HepG2 (cell line): Measurements from ENCODE around the gene MTARC1. TPM values are rescaled to one million over a fixed set of nuclear protein-coding genes. Genes with fewer than 3 reads are reported as not detected.
A peak's percentile ranks its signal among the peaks of the same experiment; 100 is the strongest.

ENCODE experiments used
- CHD2 ChIP-seq: IDR thresholded peaks from 2 replicates; pipeline ENCODE4 v1.6.1; 2011; ENCODE audit warnings: low read depth, low read length, improper control_type of control experiment
- DNMT1 ChIP-seq: sonication (generic); formaldehyde crosslinking; IDR thresholded peaks from 2 replicates; pipeline ENCODE4 v1.5.1; 2020; ENCODE audit warnings: mild to moderate bottlenecking, missing genetic modification reagents
- DNMT3B ChIP-seq: conservative IDR thresholded peaks from 2 replicates; pipeline ENCODE4 v1.6.1; 2016; ENCODE audit warnings: missing biosample characterization, control low read depth
- ETV6 ChIP-seq: sonication (generic); formaldehyde crosslinking; conservative IDR thresholded peaks from 2 replicates; pipeline ENCODE4 v1.4.0; 2020; ENCODE audit warnings: missing genetic modification reagents
- ISL2 ChIP-seq: sonication (generic); formaldehyde crosslinking; IDR thresholded peaks from 2 replicates; pipeline ENCODE4 v1.5.0; 2020; ENCODE audit warnings: missing genetic modification reagents
- MZF1 ChIP-seq: sonication (generic); formaldehyde crosslinking; IDR thresholded peaks from 2 replicates; pipeline ENCODE4 v1.8.1; 2023; ENCODE audit warnings: mild to moderate bottlenecking, missing genetic modification reagents, borderline replicate concordance
- NFYC ChIP-seq: IDR thresholded peaks from 2 replicates; pipeline ENCODE4 v1.6.1; 2016; ENCODE audit warnings: missing genetic modification reagents, missing compliant biosample characterization
- RAD21 ChIP-seq: fragments of 450-650 bp; formaldehyde crosslinking; IDR thresholded peaks from 2 replicates; pipeline ENCODE4 v1.5.0; 2020; ENCODE audit warnings: mild to moderate bottlenecking
- RARG ChIP-seq: sonication (generic); formaldehyde crosslinking; IDR thresholded peaks from 2 replicates; pipeline ENCODE4 v1.4.0; 2020; ENCODE audit warnings: low read depth, mild to moderate bottlenecking, missing genetic modification reagents
- RFX1 ChIP-seq: fragments of 450-650 bp; IDR thresholded peaks from 2 replicates; pipeline ENCODE4 v1.6.1; 2017
- RNF2 ChIP-seq: fragments of 450-650 bp; conservative IDR thresholded peaks from 2 replicates; pipeline ENCODE4 v1.6.1; 2016; ENCODE audit warnings: low read depth
- SIN3A ChIP-seq: IDR thresholded peaks from 2 replicates; pipeline ENCODE4 v1.6.1; 2011; ENCODE audit warnings: low read depth, mild to moderate bottlenecking, control low read depth, low read length, borderline replicate concordance
- SRSF4 ChIP-seq: fragments of 200-400 bp; formaldehyde crosslinking; IDR thresholded peaks from one replicate; pipeline ENCODE4 v1.6.1; 2018; ENCODE audit warnings: mild to moderate bottlenecking, low read depth, low read length, moderate library complexity; ENCODE audit not compliant: poor library complexity, severe bottlenecking
- ZFP37 ChIP-seq: sonication (generic); formaldehyde crosslinking; IDR thresholded peaks from 2 replicates; pipeline ENCODE4 v1.4.0; 2020; ENCODE audit warnings: missing genetic modification reagents, borderline replicate concordance
- ZNF136 ChIP-seq: sonication (generic); formaldehyde crosslinking; IDR thresholded peaks from 2 replicates; pipeline ENCODE4 v1.8.1; 2022; ENCODE audit warnings: low read depth, mild to moderate bottlenecking, moderate library complexity, missing genetic modification reagents
- ZNF20 ChIP-seq: sonication (generic); formaldehyde crosslinking; IDR thresholded peaks from 2 replicates; pipeline ENCODE4 v1.4.0; 2020; ENCODE audit warnings: mild to moderate bottlenecking, moderate library complexity, missing genetic modification reagents
- ZNF256 ChIP-seq: sonication (generic); formaldehyde crosslinking; conservative IDR thresholded peaks from 2 replicates; pipeline ENCODE4 v1.4.0; 2020; ENCODE audit warnings: missing genetic modification reagents
- ZNF337 ChIP-seq: sonication (generic); formaldehyde crosslinking; IDR thresholded peaks from 2 replicates; pipeline ENCODE4 v1.5.1; 2020; ENCODE audit warnings: missing genetic modification reagents, low read depth, mild to moderate bottlenecking, borderline replicate concordance
- ZNF709 ChIP-seq: sonication (generic); formaldehyde crosslinking; IDR thresholded peaks from 2 replicates; pipeline ENCODE4 v1.5.0; 2020; ENCODE audit warnings: mild to moderate bottlenecking, missing genetic modification reagents
- polyA plus RNA-seq, 8 experiments: library from polyadenylated mRNA; depleted of rRNA in 3 of 8; stranded (reverse) in 7 of 8; unstranded in 1 of 8; fragments of >200 nt; fragmentation: Illumina TruSeq in 4 of 8; extraction: Trizol in 4 of 8; gene quantifications; 2 replicates each; pipeline versions ENCODE4 v1.2.1 to v1.2.3, GENCODE V29; 2011 to 2016; ENCODE audit warnings: low read depth in 4 of 8, missing spikeins in 1 of 8, mixed read lengths in 1 of 8; ENCODE audit not compliant: insufficient read depth in 1 of 8
- total RNA-seq, 5 experiments: library from RNA; depleted of rRNA; stranded (reverse); fragments of >200 nt; fragmentation: Illumina TruSeq; extraction: Trizol; gene quantifications; 2 replicates each; pipeline ENCODE4 v1.2.3, GENCODE V29; 2016; ENCODE audit warnings: low read depth in 1 of 5
- TF ChIP-seq, protein P1 (sequence below): sonication (generic); formaldehyde crosslinking; IDR thresholded peaks from 2 replicates; pipeline ENCODE4 v1.4.0; 2020; ENCODE audit warnings: low read depth, missing genetic modification reagents
- TF ChIP-seq, protein P2 (sequence below): conservative IDR thresholded peaks from 2 replicates; pipeline ENCODE4 v1.6.1; 2018; ENCODE audit warnings: missing genetic modification reagents
- TF ChIP-seq, protein P3 (sequence below): sonication (generic); formaldehyde crosslinking; IDR thresholded peaks from 2 replicates; pipeline ENCODE4 v1.4.0; 2020; ENCODE audit warnings: mild to moderate bottlenecking, missing genetic modification reagents
- TF ChIP-seq, protein P4 (sequence below): sonication (generic); formaldehyde crosslinking; IDR thresholded peaks from 2 replicates; pipeline ENCODE4 v1.4.0; 2020; ENCODE audit warnings: missing genetic modification reagents; ENCODE audit errors: not compliant biosample characterization

The MTARC1 gene
- total and polyA plus RNA-seq, 2 of the 13 experiments (the other 11 are each of a cell fraction or from before 2014, with no cell fraction given) = 19.4 to 106 TPM

DNA sequence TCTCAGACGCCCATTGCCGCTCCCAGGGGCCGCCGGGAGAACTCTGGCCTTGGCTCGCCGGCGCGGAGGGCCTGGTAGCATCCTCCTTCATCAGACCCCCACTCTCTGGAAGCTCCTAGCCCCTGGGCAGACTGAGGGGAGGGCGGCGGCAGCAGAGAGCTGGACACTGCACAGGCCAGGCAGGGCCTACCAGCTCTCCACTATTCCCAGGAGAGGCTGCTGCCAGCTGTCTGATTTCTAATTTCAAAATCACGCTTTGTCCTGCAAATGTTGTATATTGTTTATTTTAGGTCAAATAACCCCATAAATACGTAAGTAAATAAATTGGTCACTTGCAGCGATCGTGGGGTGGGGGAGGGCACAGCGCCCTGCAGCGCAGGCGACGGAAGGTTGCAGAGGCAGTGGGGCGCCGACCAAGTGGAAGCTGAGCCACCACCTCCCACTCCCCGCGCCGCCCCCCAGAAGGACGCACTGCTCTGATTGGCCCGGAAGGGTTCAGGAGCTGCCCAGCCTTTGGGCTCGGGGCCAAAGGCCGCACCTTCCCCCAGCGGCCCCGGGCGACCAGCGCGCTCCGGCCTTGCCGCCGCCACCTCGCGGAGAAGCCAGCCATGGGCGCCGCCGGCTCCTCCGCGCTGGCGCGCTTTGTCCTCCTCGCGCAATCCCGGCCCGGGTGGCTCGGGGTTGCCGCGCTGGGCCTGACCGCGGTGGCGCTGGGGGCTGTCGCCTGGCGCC, at the start of gene MTARC1 (continued):
- TF ChIP-seq, protein P1, sequence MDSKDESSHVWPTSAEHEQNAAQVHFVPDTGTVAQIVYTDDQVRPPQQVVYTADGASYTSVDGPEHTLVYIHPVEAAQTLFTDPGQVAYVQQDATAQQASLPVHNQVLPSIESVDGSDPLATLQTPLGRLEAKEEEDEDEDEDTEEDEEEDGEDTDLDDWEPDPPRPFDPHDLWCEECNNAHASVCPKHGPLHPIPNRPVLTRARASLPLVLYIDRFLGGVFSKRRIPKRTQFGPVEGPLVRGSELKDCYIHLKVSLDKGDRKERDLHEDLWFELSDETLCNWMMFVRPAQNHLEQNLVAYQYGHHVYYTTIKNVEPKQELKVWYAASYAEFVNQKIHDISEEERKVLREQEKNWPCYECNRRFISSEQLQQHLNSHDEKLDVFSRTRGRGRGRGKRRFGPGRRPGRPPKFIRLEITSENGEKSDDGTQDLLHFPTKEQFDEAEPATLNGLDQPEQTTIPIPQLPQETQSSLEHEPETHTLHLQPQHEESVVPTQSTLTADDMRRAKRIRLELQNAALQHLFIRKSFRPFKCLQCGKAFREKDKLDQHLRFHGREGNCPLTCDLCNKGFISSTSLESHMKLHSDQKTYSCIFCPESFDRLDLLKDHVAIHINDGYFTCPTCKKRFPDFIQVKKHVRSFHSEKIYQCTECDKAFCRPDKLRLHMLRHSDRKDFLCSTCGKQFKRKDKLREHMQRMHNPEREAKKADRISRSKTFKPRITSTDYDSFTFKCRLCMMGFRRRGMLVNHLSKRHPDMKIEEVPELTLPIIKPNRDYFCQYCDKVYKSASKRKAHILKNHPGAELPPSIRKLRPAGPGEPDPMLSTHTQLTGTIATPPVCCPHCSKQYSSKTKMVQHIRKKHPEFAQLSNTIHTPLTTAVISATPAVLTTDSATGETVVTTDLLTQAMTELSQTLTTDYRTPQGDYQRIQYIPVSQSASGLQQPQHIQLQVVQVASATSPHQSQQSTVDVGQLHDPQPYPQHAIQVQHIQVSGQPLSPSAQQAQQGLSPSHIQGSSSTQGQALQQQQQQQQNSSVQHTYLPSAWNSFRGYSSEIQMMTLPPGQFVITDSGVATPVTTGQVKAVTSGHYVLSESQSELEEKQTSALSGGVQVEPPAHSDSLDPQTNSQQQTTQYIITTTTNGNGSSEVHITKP = no peak
- TF ChIP-seq ZNF337 (CRISPR knock-in tag) (no peak), ZNF256 (CRISPR knock-in tag) (no peak), MZF1 (CRISPR knock-in tag) (no peak), RNF2 (no peak), NFYC (CRISPR knock-in tag) (peak; percentile 74), ZNF136 (CRISPR knock-in tag) (no peak), SIN3A (0 out of 2 replicates have a peak, but pooled peaks have one; percentile 35), RFX1 (no peak), RARG (CRISPR knock-in tag) (0 out of 2 replicates have a peak, but pooled peaks have one; percentile 64), ZNF709 (CRISPR knock-in tag) (no peak), DNMT1 (CRISPR knock-in tag) (no peak), SRSF4 (no peak), ZFP37 (CRISPR knock-in tag) (0 out of 2 replicates have a peak, but pooled peaks have one; percentile 60), RAD21 (CRISPR knock-in tag) (peak; percentile 12; the same call in 1 of the 2 replicates), ETV6 (CRISPR knock-in tag) (no peak), DNMT3B (CRISPR knock-in tag) (no peak), CHD2 (peak; percentile 25; the same call in 1 of the 2 replicates), ZNF20 (CRISPR knock-in tag) (no peak), ISL2 (CRISPR knock-in tag) (no peak)
- TF ChIP-seq, protein P2, sequence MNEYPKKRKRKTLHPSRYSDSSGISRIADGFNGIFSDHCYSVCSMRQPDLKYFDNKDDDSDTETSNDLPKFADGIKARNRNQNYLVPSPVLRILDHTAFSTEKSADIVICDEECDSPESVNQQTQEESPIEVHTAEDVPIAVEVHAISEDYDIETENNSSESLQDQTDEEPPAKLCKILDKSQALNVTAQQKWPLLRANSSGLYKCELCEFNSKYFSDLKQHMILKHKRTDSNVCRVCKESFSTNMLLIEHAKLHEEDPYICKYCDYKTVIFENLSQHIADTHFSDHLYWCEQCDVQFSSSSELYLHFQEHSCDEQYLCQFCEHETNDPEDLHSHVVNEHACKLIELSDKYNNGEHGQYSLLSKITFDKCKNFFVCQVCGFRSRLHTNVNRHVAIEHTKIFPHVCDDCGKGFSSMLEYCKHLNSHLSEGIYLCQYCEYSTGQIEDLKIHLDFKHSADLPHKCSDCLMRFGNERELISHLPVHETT (CRISPR knock-in tag) = 0 out of 2 replicates have a peak, but pooled peaks have one; percentile 17
- TF ChIP-seq, protein P3, sequence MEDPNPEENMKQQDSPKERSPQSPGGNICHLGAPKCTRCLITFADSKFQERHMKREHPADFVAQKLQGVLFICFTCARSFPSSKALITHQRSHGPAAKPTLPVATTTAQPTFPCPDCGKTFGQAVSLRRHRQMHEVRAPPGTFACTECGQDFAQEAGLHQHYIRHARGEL (CRISPR knock-in tag) = no peak; the same call in 1 of the 2 replicates
- TF ChIP-seq, protein P4, sequence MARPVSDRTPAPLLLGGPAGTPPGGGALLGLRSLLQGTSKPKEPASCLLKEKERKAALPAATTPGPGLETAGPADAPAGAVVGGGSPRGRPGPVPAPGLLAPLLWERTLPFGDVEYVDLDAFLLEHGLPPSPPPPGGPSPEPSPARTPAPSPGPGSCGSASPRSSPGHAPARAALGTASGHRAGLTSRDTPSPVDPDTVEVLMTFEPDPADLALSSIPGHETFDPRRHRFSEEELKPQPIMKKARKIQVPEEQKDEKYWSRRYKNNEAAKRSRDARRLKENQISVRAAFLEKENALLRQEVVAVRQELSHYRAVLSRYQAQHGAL (CRISPR knock-in tag) = no peak
